IMR-90 (cell line): ENCODE data around the gene HTT.

Experiments
- BHLHE40 ChIP-seq: fragments of 150-350 bp; IDR thresholded peaks from 2 replicates; pipeline ENCODE4 v1.6.1; 2016; ENCODE audit warnings: mild to moderate bottlenecking, low read depth, low read length
- CHD1 ChIP-seq: IDR thresholded peaks from 2 replicates; pipeline ENCODE4 v1.6.1; 2012; ENCODE audit warnings: low read depth, low read length, improper control_type of control experiment
- CTCF ChIP-seq: conservative IDR thresholded peaks from 2 replicates; pipeline ENCODE4 v1.5.1; 2012; ENCODE audit warnings: mild to moderate bottlenecking, low read depth, low read length, improper control_type of control experiment
- MXI1 ChIP-seq: IDR thresholded peaks from 2 replicates; pipeline ENCODE4 v1.6.1; 2012; ENCODE audit warnings: low read depth, mild to moderate bottlenecking, low read length, moderate library complexity, borderline replicate concordance
- POLR2A ChIP-seq: IDR thresholded peaks from 2 replicates; pipeline ENCODE4 v1.6.1; 2012; ENCODE audit warnings: mild to moderate bottlenecking, low read depth, low read length
- RAD21 ChIP-seq: IDR thresholded peaks from 2 replicates; pipeline ENCODE4 v1.6.1; 2012; ENCODE audit warnings: low read length, improper control_type of control experiment
- RFX5 ChIP-seq: IDR thresholded peaks from 2 replicates; pipeline ENCODE4 v1.8.0; 2012; ENCODE audit warnings: low read depth, mild to moderate bottlenecking, low read length, moderate library complexity
- SMC3 ChIP-seq: fragments of 150-350 bp; IDR thresholded peaks from 2 replicates; pipeline ENCODE4 v1.6.1; 2016; ENCODE audit warnings: low read depth, mild to moderate bottlenecking, antibody characterized with exemption, low read length, moderate library complexity
- TF ChIP-seq, protein P1 (sequence below): fragments of 150-350 bp; IDR thresholded peaks from 2 replicates; pipeline ENCODE4 v1.6.1; 2017; ENCODE audit warnings: mild to moderate bottlenecking, antibody characterized with exemption, low read length, low read depth
- TF ChIP-seq, protein P2 (sequence below): fragments of 150-350 bp; IDR thresholded peaks from 2 replicates; pipeline ENCODE4 v1.6.1; 2016; ENCODE audit warnings: low read depth, mild to moderate bottlenecking, low read length, moderate library complexity, borderline replicate concordance

DNA sequence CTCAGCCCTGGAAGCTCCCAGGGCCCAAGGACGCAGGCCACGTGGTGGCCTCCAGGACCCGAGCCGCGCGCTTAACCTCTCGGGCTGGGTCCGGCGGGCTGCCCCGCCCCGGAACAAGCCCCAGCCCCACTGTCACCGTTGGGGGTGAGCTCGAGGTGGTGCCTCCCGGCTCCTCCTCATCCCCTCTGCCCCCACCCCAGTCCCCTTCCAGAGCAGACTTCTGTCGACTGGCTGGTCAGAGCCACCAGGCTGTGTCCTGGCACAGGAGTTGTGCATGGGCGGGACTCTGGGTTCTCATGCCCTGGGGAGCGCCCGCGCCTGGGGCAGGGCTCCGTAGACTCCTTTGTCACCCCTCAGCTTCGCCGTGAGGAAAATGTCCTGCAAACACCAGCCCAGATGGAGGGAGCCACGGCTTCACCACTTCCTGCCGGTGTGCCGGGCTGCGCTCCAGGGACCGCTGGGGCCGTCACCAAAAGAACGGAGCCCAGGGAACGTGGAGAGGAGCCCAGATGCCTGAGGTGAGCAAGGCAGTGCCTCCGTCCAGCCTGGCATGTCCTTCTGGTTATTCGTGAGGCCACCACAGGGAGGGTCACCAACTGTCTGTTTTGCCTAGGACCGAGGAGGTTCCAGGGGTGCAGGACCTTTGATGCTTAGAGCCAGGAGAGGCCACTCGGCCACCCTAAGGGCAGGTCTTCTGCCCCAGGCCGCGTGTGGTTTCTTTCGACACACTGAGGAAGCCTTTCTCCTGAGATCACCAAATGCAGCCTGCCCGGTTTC is 211.3 kb downstream of the HTT start:
- TF ChIP-seq CTCF (no peak), MXI1 (no peak), RAD21 (no peak), POLR2A (no peak), CHD1 (no peak), BHLHE40 (no peak), RFX5 (no peak), SMC3 (no peak)
- TF ChIP-seq, protein P1, sequence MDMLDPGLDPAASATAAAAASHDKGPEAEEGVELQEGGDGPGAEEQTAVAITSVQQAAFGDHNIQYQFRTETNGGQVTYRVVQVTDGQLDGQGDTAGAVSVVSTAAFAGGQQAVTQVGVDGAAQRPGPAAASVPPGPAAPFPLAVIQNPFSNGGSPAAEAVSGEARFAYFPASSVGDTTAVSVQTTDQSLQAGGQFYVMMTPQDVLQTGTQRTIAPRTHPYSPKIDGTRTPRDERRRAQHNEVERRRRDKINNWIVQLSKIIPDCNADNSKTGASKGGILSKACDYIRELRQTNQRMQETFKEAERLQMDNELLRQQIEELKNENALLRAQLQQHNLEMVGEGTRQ, result no peak
- TF ChIP-seq, protein P2, sequence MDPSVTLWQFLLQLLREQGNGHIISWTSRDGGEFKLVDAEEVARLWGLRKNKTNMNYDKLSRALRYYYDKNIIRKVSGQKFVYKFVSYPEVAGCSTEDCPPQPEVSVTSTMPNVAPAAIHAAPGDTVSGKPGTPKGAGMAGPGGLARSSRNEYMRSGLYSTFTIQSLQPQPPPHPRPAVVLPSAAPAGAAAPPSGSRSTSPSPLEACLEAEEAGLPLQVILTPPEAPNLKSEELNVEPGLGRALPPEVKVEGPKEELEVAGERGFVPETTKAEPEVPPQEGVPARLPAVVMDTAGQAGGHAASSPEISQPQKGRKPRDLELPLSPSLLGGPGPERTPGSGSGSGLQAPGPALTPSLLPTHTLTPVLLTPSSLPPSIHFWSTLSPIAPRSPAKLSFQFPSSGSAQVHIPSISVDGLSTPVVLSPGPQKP, result no peak
